Sigmoid colon (tissue), 7 donors: Measurements from ENCODE around the gene TTC17. TPM values are rescaled to one million over a fixed set of nuclear protein-coding genes. Genes with fewer than 3 reads are reported as not detected.

Source experiments
- DNase-seq: peaks from one replicate; pipeline ENCODE4 v3.0.0-alpha.2; 2019
- H3K27ac ChIP-seq, 4 donors: fragments of 200-600 bp; sonication (generic); one replicate each; pipeline ENCODE4 v1.5.1; 2016 to 2019; ENCODE audit warnings: mild to moderate bottlenecking in 1 of 4
- H3K27me3 ChIP-seq, 3 donors: fragments of 200-600 bp; sonication (generic); one replicate each; pipeline ENCODE4 v1.5.1; 2019; ENCODE audit warnings: mild to moderate bottlenecking in 1 of 3
- H3K36me3 ChIP-seq, 4 donors: fragments of 200-600 bp; sonication (generic); one replicate each; pipeline ENCODE4 v1.5.1; 2016 to 2019
- H3K4me1 ChIP-seq, 4 donors: fragments of 200-600 bp; sonication (generic); one replicate each; pipeline ENCODE4 v1.5.1; 2017 to 2019
- H3K4me3 ChIP-seq, 4 donors: fragments of 200-600 bp; sonication (generic); one replicate each; pipeline ENCODE4 v1.5.1; 2017 to 2019; ENCODE audit warnings: mild to moderate bottlenecking in 2 of 4, moderate library complexity in 1 of 4
- H3K9me3 ChIP-seq, 4 donors: fragments of 200-600 bp in 3 of 4; sonication (generic) in 3 of 4; one replicate each; pipeline versions ENCODE4 v1.5.1 to v1.6.1; 2013 to 2019
- EP300 ChIP-seq, 4 donors: sonication (generic); formaldehyde crosslinking; IDR thresholded peaks; one replicate each; pipeline ENCODE4 v1.6.1; 2017; ENCODE audit warnings: antibody characterized with exemption in 4 of 4
- POLR2A ChIP-seq, 2 donors: fragments of 450-650 bp; IDR thresholded peaks; one replicate each; pipeline ENCODE4 v1.6.1; 2016; ENCODE audit warnings: antibody characterized with exemption in 2 of 2, mild to moderate bottlenecking in 2 of 2, moderate library complexity in 2 of 2
- POLR2AphosphoS5 ChIP-seq, 4 donors: sonication (generic); formaldehyde crosslinking; IDR thresholded peaks; one replicate each; pipeline ENCODE4 v1.6.1; 2017; ENCODE audit warnings: antibody characterized with exemption in 4 of 4
- WGBS, 2 donors: extraction: QIAGEN DNeasy Blood & Tissue Kit; methylation state at CpG; one replicate each; pipeline ENCODE4 v1.1.7; 2013; 5-methylcytosine and 5-hydroxymethylcytosine counted together
- intact Hi-C: fragments of 100-400 bp; cut with DNase I; formaldehyde crosslinking; loops from one replicate; pipeline ENCODE4 v1.15.1; 2023
- polyA plus RNA-seq, 3 donors: library from polyadenylated mRNA; stranded (reverse); fragments of 200-250 nt; gene quantifications; one replicate each; pipeline ENCODE4 v1.2.3, GENCODE V29; 2013
- total RNA-seq, 4 donors: library from RNA; depleted of rRNA; stranded (reverse); fragments of >200 nt; gene quantifications; one replicate each; pipeline ENCODE4 v1.1.0, GENCODE V29; 2016
- TF ChIP-seq, protein P1 (sequence below), 4 experiments: fragments of 450-650 bp in 3 of 4; fragments of 200-600 bp in 1 of 4; IDR thresholded peaks; one replicate each; pipeline ENCODE4 v1.5.1; 2016 to 2019; ENCODE audit warnings: antibody characterized with exemption in 4 of 4, mild to moderate bottlenecking in 3 of 4, moderate library complexity in 2 of 4
- donor health status: healthy with polysubstance abuse.
- donor health status: Bipolar disorder and iron deficiency.
- donor health status: healthy.

TTC17 gene
- total and polyA plus RNA-seq, 7 donors: 8.4 to 102 (median 79.2) TPM

DNA sequence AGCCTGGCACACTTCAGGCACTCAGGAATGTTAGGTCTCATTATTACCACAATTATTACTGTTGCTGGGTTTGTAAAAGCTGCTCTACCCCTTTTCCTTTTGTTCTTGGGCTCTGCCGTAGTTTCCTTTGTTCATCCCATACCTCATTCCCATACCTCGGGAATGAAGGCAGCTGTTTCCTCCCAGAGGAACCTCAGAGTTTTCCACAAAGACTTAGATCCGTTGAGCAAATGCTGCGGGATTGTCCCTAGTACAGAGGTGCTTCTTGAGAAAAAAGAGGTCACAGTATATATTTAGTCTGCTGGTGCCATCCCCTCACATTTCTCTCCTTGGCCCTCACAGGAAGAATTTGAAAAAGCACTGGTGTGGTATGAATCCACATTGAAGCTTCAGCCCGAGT lies 134.7 kb downstream of the TTC17 start:
- 88 to 89% methylated on average over 5 of the region's 5 CpGs for WGBS, 2 donors
- Histone ChIP-seq H3K4me1 (no peaks in the 10 kb centered on the region), H3K27ac (no peak overlapping the region), H3K9me3 (no peaks in the 10 kb centered on the region), H3K4me3 (no peak overlapping the region), H3K36me3 (peaks cover 3 to 57% (median 11%) of the 10 kb centered on the region in 4 donors), H3K27me3 (no peaks in the 10 kb centered on the region)
- no peak for TF ChIP-seq POLR2AphosphoS5 (IDR thresholded peaks at IDR 0.05)
- TF ChIP-seq, protein P1, sequence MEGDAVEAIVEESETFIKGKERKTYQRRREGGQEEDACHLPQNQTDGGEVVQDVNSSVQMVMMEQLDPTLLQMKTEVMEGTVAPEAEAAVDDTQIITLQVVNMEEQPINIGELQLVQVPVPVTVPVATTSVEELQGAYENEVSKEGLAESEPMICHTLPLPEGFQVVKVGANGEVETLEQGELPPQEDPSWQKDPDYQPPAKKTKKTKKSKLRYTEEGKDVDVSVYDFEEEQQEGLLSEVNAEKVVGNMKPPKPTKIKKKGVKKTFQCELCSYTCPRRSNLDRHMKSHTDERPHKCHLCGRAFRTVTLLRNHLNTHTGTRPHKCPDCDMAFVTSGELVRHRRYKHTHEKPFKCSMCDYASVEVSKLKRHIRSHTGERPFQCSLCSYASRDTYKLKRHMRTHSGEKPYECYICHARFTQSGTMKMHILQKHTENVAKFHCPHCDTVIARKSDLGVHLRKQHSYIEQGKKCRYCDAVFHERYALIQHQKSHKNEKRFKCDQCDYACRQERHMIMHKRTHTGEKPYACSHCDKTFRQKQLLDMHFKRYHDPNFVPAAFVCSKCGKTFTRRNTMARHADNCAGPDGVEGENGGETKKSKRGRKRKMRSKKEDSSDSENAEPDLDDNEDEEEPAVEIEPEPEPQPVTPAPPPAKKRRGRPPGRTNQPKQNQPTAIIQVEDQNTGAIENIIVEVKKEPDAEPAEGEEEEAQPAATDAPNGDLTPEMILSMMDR (IDR thresholded peaks at IDR 0.05): no peak
- no peak for TF ChIP-seq EP300 (IDR thresholded peaks at IDR 0.05)
- no peak for TF ChIP-seq POLR2A (IDR thresholded peaks at IDR 0.05)
- no peak for DNase-seq
- intact Hi-C loops: no loop called here

DNA sequence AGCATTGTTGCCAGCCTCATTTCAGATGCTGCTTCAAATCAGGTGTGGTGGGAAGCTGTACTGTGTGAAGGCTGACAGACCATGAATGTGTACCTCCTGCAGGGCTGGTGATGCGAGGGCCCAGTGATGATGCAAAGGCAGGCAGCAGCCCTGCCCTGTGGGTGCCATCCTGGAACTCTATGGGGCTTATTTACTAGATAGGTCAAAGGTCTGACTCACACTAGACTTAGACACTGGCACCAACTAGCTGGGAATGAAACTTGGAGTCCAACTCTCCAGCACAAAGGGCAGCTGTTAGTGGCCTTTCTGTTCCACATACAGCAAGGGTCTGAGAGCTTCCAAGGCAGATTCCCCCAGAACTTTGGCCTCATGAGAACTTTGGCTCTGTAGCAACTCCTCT lies 138.4 kb downstream of the TTC17 start:
- TF ChIP-seq, protein P1 (IDR thresholded peaks at IDR 0.05): no peak
- TF ChIP-seq POLR2AphosphoS5 (IDR thresholded peaks at IDR 0.05): no peak
- TF ChIP-seq EP300 (IDR thresholded peaks at IDR 0.05): no peak
- no peak for TF ChIP-seq POLR2A (IDR thresholded peaks at IDR 0.05)

DNA sequence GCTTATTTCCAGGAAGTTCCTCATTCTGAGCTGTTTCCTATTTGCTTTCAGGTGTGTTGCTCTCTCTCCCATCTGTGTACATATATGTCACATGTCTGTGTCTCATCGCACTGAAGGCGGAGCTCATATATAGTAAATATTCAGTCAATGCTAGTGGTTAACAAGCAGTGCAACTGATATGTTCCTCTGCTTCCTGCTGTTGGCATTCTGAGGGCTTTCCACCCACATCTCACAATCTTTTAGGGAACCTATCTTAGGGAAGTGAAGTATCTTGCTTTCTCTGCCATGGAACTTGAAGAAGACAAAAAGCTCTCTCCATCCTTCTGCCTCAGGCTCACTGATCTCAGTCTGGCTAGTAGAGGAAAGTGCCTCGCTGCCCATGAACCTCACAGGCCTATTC lies 139.8 kb downstream of the TTC17 start:
- Histone ChIP-seq H3K36me3 (peaks cover 0 to 20% (median 3%) of the 10 kb centered on the region in 4 donors), H3K27ac (no peak overlapping the region), H3K4me3 (no peak overlapping the region), H3K27me3 (no peaks in the 10 kb centered on the region), H3K9me3 (no peaks in the 10 kb centered on the region), H3K4me1 (no peaks in the 10 kb centered on the region)
- no peak for DNase-seq
- 84 to 87% methylated on average over 3 of the region's 3 CpGs for WGBS, 2 donors
- no peak for TF ChIP-seq POLR2AphosphoS5 (IDR thresholded peaks at IDR 0.05)
- no peak for TF ChIP-seq POLR2A (IDR thresholded peaks at IDR 0.05)
- intact Hi-C loops: no loop called here

More for the DNA sequence above, 138.4 kb downstream of the TTC17 start:
- DNase-seq: no peak
- Histone ChIP-seq H3K4me3 (no peak overlapping the region), H3K27me3 (no peaks in the 10 kb centered on the region), H3K4me1 (no peaks in the 10 kb centered on the region), H3K9me3 (no peaks in the 10 kb centered on the region), H3K36me3 (peaks cover 0 to 34% (median 9%) of the 10 kb centered on the region in 4 donors), H3K27ac (no peak overlapping the region)
- WGBS, 2 donors: 72 to 88% methylated on average over 1 of the region's 1 CpG
- intact Hi-C loops: no loop called here

DNA sequence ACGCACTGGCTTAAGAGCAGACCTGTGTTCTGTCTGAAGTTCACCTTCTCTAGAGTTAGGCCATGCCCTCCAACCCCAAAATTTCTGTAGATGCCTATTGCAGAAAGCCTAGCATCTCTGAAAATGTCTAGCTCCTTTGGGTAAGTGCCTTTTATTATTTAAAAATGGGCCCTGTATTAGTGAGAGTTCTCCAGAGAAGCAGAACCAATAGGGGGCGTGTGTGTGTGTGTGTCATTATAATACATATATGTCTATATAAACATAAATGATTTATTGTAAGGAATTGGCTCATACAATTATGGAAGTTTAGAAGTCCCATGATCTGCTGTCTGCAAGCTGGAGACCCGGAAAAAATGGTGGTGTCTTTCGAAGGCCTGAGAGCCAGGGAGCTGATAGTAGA lies 144.7 kb downstream of the TTC17 start:
- Histone ChIP-seq H3K4me3 (no peak overlapping the region), H3K9me3 (no peaks in the 10 kb centered on the region), H3K36me3 (no peaks in the 10 kb centered on the region), H3K27ac (no peak overlapping the region), H3K4me1 (no peaks in the 10 kb centered on the region), H3K27me3 (no peaks in the 10 kb centered on the region)
- intact Hi-C loops: no loop called here
- WGBS, 2 donors: 78 to 87% methylated on average over 4 of the region's 4 CpGs
- DNase-seq: no peak
- TF ChIP-seq EP300 (IDR thresholded peaks at IDR 0.05) (no peak), POLR2AphosphoS5 (IDR thresholded peaks at IDR 0.05) (no peak), POLR2A (IDR thresholded peaks at IDR 0.05) (no peak)
- TF ChIP-seq, protein P1 (IDR thresholded peaks at IDR 0.05): no peak

DNA sequence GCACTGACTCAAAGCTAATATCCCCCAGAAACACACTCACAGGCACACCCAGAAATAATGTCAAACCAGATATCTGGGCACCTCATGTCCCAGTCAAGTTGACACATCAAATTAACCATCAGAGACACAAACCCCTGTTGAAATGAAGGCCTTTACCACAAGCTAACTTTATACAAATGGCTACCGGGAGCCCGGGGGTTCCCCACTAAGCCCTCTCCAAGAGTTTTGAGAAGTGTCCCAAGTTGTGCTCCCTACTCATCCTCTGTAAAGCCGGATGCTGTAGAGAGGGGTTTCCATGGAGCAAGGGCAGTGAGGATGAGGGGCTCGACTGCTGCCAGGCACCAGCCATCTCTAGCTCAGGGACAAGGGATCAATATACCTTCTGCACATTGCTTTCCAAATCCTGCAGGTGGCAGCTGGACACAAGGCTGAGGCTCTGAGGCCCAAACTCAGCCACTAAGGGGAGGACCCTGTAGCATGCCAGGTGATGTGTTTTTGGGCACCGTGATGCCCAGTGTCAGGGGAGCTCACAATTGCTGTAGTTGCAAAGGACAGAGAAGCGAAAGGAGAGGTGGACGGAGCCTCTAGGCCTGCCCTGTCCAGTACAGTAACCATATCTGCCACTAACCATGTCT lies 145.7 kb downstream of the TTC17 start:
- TF ChIP-seq EP300 (IDR thresholded peaks at IDR 0.05) (no peak), POLR2AphosphoS5 (IDR thresholded peaks at IDR 0.05) (no peak), POLR2A (IDR thresholded peaks at IDR 0.05) (no peak)
- TF ChIP-seq, protein P1 (IDR thresholded peaks at IDR 0.05): no peak
- 76 to 84% methylated on average over 7 of the region's 7 CpGs for WGBS, 2 donors
- H3K27ac ChIP-seq: no peak overlapping the region
- no peaks in the 10 kb centered on the region for H3K4me1 ChIP-seq
- H3K9me3 ChIP-seq: no peaks in the 10 kb centered on the region
- no peak for DNase-seq
- intact Hi-C loops: no loop called here
- H3K27me3 ChIP-seq: no peaks in the 10 kb centered on the region
- no peaks in the 10 kb centered on the region for H3K36me3 ChIP-seq
- no peak overlapping the region for H3K4me3 ChIP-seq
